NCI-H524 treated with DMSO at 0.1 percent for 48 hours (cell line): ENCODE results near the gene EFNB1.

ENCODE experiments used
- DNase-seq: peaks from one replicate; lab custom pipeline; 2025; lab: John Stamatoyannopoulos, UW

EFNB1 gene

DNA sequence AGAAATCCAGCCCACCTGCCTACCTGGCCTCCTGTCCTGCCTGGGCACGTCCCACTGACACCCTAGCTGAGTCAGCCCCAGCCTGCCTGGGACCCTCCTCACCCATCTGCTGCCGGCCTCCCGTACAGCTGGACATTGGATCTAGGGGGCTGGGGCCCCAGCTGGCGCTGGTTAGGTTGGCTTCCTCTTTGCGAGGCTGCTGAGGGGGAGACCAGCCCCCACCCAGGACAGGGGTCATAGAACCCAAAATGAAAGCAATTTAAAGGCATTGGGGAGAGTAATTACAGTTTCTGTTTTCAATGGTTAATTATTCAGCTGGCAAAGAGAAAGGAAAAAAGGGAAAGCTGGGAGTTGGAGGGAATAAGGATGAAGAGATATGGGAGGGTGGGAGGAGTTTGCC lies 15.8 kb downstream of the EFNB1 start:
- DNase-seq: no peak

DNA sequence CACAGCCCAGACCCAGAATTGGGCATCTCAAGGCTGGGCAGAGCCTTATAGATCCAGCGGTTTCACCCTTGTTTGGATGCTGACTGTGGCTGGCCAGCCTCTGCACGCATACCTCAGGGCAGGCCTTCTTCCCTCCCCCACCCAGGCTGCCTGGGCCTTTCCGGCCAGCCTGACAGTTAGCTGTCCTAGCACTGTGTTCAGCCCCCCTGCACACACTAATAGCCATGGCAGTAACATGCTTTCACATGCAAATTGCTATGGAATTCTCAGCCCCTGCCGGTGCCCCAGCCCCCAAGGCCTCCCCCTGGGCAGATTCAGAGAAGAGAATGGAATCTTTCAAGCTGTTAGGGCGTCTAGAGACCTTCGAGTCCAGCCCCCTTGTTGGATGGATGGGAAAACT lies 17.7 kb downstream of the EFNB1 start:
- no peak for DNase-seq

DNA sequence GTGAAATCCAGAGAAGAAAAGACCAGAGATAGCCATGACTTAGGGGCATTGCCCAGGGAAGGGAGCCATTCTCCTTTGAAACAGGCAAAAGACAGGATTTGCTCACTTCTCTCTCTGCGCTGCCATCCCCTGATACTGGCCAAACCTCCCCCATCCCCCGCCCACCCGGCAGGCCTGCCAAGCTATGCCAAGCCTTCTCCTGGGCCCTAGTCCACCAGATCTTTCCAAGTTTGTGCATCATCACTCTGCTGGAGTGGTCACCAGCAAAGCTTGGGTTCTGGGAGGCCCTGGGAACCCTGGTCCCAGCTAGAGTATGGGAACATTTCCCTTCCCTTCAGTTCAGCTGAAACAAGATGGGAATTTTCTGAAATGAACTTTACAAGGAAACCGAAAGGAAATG lies 18.4 kb downstream of the EFNB1 start:
- DNase-seq: no peak

DNA sequence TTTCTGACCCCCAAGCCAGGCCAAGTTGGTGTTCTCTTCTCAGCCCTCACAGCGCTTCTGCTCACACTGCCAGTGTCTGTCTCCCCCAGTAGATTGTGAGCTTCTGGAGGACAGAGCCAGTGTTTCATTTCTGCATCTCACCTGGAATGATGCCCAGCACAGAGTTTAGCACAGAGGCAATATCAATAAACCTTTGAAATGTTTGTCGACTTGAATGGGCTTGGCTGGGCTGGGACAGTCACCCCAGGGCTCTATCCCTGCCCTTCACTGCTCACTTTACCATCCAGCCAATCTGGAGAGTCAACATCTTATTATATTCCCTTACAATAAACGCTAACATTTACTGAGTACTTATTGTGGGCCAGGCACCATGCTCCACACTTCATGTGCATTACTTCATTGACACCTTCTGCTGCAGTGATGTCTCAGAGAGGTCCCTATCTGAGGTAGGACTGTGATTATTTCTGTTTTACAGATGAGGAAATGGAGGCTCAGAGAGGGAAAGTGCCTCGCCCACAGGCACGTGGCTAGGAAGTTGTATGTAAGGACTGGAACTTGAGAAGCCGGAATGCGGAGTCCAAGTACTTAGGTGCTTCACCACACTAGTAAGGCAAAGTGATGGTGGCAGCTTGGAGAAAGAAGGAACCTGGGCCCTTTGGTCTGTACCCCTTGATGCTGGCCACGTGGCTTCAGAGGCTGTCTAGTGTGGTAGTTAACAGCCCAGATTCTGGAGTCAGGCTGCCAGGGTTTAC lies 19.5 kb downstream of the EFNB1 start:
- no peak for DNase-seq

DNA sequence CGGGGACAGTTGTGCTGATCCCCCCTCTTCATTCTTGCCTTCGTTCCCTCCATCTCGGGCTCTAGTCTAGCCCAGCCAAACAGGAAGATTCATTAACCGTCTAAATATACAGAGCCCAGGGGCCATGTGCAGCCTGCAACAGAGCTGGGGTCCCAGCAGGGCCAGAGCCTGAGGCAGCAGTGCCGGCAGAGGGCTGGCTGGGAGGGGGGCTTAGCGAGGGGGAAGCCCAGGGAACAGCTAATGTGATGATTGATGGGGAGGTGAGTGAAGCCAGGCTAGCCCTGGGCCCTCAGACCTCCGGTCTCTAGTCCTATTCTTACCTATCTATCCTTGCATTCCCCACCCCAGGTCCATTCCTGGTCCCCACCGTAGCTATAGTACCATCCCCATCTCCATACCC lies 22.3 kb downstream of the EFNB1 start:
- no peak for DNase-seq

DNA sequence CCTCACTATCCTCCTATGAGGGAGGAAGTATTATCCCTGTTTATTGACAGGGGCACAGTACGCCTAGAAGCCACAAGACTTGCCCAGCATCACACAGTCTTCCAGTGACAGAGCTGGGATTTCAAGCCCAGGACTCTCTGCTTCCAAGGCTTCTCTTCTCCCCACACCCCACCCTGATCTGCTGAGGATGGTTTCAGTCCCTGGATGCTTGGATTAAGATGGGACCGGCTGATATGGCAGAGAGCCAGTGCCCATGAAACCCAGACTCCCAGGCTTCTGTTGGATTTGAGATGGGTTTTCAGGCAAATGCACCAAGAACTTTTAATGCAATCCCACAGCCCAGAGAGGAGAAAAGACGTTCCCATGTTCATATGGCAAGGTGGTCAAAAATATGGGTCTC lies 23.2 kb downstream of the EFNB1 start:
- no peak for DNase-seq

DNA sequence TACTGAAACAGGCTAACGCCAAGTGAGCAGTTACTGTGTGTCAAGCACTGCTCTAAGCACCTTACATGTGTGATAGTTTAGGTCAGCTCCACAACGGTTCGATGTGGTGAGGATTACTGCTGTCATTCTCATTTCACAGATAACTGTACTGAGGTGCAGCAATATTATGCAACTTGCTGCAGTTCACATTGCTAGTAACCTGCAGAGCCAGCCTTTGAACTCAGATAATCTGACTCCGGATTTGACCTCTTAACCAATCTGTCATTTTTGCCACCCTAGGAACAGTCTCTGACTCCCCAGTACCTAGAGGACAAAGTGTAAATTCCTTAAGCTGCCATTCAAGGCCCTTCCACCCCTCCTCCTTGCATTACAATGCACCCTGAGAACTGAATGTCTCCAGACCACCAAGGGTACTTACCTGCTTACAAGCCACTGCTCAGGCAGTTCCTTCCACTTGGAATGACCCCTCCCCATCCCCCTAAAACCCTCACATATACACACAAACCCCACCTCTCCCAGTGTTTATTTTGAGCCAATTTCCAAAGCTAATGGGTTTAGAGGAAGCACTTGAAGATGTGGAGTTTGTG lies 24.9 kb downstream of the EFNB1 start:
- no peak for DNase-seq

DNA sequence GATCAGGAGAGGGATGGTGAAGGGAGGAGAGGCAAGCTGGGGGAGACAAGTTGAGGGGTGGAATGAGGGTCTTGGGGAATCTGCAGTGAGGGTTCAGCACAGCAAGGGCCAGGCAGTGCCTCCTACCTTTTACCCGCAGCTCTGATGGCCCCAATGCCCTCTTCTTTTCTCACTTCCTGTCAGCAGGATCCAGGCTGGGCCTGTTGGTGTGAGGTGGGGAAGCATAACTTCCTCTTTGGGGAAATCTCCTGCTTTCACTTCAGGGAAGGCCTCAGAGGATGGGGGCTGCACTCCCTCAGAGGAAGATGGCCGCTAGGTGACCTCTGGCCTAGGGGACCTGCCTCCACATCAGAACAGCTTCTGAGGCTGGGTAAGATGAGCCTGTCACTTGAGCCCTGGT lies 36.5 kb downstream of the EFNB1 start:
- DNase-seq: no peak

DNA sequence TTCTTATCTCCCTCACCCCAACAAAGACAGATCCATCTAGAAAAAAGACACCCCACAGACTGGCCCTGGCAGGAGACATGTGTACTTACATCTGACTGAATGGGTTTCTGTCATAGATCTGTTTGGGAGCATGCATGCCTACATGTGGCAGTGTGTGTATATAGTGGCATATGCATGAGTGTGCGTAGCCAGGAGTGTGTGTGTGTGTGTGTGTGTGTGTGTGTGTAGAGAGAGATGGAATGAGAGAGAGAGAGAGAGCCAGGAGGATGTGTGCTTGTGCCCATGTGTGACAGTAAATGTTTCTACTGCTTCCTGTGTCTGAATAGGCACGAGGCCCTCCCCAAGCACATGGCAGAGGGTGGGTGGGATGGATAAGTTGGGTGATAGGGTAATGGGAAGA lies 37.1 kb downstream of the EFNB1 start:
- DNase-seq: no peak

DNA sequence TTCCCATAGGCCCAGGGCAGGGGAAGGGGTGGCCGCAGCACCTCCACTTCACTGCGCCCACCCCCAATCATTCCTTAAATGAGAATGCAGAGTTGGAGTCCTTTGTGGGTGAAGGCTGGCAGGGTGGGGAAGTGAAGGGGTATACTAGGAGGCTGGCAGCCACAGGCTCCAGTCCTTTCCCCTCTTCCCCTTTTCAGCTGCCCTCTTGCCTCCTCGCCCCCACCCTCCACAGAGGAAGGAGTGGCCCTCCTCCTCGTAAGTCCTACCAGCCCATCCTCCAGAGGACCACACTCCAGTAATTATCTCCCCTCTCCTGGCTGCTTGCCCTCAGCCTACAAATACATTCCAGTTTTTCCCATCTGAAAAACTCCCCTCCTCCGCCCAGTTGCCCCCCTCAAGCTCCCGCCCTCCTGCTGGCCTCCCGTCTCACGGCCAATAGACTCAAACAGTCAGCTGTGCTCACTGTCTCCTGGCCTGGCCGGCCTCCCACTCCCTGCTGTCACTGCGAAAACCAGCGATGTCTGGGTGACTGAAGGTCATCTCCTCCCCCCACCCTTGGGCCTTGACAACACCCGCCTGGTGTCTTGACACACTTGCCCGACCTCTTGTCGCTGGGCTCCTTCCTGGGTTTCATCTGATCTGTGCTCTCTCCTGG lies 38.8 kb downstream of the EFNB1 start:
- no peak for DNase-seq

DNA sequence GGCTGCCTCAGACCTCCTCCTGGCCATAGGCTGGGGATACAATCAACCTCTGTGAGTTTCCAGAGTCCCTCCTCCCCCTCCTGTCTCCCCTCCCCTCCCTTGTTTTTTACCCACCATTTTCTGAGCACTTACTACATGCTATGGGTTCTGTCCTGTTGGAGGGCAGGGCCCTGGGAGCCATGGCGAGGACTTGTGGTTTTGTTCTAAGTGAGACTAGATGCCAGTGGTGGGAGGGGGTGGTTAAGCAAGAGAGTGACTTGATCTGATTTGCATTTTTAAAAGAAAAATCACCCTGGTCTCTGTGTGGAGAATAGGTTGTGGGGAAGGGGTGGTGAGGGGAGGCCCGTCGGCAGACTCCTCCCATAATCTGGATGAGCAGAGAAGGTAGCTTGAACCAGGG lies 39.5 kb downstream of the EFNB1 start:
- no peak for DNase-seq

DNA sequence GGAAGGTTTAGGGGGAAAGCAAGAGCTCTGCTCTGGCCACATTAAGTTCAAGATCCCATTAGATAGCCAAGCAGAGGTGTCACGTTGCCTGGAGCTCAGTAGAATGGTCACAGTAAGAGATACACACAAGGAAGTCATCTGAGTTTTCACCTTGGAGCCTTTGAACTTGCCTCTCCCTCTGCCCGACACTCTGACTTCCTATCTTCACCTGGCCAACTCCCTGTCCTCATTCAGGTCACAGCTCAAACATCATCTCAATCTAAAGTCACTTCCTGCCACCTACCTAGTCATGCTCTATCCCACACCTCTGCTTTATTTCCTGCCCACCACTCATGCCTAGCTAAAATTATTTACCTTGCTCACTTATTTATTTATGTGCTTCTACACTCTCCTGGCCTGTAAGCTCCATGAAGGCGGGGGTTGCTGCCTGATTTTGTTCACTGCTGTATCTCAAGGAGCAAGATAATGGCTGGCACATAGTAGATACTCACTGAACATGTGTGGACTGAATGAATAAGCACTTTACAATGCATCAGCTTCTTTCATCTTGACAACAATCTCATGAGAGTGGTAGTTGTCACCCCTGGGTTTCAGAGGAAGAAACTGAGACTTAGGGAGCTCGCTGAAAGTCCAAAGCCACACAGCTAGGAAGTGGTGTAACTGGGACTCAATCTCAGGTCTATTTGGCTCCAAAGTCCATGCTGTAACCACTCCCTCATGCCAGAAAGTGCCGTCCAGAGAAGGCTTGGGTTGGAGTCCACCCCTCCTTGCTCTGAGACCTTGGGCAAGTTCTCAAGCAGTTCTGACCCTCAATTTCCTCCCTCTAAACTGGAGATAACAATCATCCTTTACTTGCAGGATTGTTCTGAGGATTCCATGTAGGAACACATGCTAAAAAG lies 40.3 kb downstream of the EFNB1 start:
- DNase-seq: no peak

DNA sequence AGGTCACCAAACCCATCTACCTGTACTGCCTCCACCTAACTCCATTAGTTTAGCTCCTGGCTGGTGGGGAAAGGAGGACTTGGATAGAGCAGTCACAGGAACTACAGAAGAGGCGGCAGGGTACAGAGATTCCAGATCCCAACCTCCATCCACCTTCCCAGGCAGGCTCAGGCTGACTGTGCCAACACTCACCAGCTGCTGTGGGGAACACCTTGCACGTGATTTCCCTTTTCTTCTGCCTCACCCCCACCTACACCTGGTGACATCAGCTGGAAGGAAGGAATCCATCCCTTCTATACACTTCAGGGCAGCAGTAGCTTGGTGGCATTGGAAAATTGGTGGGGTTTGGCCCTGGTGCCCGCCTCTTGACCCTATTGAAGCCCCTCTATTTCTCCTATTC lies 41.5 kb downstream of the EFNB1 start:
- no peak for DNase-seq

DNA sequence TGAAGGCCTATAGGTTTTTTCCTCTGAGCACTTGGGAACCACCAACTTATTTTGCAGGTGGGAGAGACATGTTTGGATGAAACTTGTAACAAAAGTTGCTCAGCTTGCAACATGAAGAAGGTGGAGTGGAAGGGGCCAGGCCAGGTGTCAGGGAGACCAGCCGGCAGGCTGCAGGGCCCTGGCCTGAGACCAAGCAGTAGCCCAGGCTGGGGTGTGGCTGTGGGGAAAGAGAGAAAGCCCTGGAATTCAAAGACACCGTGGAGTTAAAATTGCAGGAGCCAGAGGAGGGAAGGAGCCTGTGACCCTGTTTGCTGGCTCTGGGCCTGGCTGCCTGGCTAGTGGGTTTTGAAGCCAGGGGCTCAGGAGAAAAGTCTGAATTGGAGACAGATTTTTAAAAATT lies 43.4 kb downstream of the EFNB1 start:
- no peak for DNase-seq

DNA sequence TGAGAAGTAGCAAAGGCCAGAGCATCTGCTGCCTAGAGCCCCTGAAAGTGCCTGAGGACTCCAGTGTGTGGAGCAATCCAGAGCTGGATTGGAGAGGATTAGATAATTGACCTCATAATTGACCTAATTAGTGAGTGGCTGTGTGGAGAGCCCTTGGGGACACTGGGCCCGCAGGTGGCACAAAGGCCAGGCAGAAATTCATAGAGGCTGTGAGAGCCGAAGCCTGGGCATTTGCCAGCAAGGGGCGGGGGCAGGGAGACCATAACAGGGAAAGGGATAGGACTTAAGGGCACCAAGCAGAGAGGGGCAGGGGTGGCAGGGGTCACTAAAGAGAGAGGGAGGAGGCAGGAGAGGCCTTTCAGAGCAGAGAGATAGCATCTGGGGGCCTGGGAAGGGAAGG lies 45.3 kb downstream of the EFNB1 start:
- DNase-seq: no peak

DNA sequence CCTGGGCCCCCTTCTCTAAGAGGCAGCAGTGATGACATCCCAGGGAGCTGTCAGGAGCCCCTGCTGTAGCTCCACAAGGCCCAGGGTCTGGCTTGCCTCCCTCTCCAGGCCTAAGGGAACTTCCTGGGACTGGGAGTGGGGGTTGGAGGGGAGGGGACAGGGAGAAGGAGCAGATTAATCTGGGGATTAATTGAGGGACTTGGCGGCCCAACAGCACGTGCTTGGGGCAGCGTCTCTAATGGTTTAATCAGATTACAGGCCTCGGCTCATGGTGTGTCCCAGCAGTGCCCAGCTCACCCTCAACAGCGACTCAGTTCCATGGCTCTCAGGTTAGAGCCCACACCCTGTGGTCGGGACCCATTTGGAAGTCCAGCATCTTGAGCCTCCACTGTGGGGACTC lies 47.9 kb downstream of the EFNB1 start:
- peak; percentile 22 for DNase-seq

DNA sequence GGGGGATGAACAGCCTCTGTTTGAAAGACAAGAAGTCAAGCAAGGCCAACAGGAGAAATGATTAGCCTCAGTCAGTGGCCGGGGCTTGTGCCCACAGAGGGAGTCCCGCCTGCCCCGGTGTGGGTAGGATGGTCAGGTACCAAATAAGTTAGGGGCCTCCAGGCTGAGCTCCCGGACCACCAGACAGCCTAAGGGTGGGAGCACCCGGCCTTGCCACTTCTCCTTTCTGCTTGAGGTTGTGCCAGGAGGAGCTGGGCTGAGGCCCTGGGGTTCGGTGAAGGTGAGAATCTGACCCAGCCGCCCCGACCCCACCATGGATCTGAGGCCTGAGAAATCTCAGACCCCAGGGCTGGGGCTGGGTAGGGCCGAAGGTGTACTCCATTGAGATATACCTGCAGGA lies 48.8 kb downstream of the EFNB1 start:
- no peak for DNase-seq

DNA sequence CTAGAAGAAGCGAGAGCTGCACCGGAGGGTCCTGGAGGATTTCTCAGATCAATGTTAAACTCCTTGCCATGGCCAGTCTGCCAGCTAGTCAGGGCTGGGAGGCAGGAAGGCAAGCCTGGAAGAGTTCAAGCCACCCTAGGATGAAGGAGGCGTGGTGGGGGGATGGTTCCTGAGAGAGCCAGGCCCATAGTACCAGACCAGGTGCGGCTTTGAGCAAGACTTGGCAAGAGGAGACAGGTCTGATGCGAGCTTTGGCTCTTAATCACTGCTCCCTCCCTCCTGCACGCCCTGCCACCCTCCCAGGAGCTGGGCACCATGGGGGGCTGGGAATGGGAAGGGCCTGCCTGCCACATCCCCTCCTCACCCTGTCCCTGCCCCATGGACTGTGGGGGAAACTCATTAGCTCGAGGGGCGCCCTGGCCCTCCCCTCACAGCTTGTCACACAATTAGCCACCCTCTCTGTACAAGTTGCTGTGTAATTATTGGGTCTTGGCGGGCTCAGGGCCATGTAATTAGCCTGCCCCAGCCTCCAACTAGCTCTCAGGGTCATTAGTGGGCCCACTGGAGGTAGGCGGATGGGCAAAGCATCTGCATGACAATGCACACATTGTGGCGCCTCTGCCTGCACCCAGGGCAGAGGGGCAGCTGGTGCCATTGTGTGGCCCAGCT lies 50.3 kb downstream of the EFNB1 start:
- DNase-seq: no peak

DNA sequence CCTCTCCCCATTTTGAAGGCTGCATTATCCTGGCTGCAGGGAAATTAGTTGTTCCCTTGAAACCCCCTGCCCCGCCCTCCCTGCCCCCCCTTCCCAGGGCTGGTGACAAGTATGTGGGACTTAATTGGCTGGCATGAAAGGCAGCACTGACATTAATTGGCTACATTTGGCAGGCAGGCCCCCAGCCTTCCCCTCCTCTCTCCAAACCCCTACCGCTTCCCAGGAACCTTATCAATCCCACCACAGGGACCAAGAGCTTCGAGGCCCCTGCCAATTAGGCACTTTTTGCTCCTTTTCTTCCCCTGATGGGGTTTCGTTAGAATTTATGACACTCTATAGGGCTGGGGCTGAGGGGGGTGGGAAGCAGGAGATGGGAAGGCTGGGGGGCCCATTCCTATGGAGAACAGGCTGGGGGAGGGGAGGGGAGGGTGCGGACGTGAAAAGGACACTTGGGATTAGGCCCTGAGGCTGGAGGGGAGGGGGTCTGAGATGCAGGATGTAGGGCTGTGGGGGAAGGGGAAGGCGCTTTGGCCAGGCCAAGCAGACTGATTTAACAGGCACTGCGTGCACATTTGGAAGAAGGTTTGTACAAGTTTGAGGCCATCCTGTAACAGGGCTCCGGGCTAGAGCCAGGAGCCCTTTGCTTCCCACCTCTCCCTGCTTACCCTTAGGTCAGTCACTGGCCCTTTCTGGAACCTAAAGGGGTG lies 52.2 kb downstream of the EFNB1 start:
- DNase-seq: no peak

DNA sequence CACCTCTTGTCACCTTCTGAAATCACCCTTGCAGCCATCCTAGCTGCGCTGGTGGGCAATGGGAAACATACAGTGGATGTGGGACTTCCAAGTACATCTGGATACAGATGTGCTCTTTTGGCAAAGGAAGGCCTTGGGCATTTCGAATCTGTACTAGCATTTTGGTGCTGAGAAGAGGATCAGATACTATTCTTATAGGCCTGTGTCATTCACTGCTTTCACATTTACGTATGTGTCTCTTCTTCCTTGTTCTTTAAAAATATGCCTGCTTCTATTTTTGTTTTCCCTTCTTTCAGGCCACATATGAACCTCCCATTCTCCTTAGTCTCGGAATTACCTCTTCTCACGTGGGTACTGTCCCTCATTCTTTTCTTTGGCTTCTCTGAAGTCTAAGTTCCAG lies 53.1 kb downstream of the EFNB1 start:
- no peak for DNase-seq

DNA sequence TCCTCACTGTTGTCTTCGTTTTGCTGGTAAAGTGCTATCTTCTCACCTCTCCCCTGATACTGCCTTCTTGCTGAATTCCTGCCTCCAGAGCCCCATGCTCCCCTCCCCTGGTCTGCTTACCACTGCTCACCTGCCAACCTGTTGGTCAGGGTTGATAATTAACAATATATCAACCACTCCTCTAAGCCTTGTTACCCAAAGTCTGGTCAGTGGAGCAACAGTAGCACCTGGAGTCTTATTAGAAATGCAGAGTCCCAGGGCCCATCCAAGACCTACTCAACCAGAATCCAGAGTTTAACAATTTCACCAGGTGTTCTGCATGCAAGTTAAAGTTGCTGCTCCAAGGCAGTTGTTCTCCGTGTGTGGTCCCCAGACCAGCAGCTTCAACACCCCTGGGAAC lies 55.0 kb downstream of the EFNB1 start:
- DNase-seq: no peak
